NCI-H226 (cell line): ENCODE results near the gene RNF2.

ENCODE experiments used
- DNase-seq: peaks from one replicate; pipeline ENCODE4 v3.0.0-alpha.2; 2015

Gene RNF2

DNA sequence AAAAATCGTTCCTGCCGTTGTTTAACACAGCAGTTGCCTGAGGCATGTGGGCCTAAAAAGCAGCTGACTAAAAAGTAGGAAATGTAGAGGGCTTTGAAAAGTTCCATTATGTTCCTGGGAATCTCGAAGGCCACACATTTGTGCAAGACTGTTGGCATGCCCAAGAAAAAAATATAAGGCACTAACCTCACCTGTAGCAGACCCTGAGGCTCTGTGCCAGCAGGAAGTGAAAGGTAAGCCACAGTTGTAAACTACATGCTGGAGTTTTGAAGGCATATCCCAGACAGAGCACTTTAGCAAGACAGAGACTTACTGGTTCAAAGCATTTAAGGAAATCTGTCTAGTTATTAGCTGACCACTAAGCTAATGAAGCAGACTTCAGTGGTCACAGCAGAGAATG lies 58.7 kb downstream of the RNF2 start:
- no peak for DNase-seq

- DNase-seq: no peak
Observed at GRCh38 chr1:185105121-185105520, 59.8 kb downstream of the RNF2 start.

DNA sequence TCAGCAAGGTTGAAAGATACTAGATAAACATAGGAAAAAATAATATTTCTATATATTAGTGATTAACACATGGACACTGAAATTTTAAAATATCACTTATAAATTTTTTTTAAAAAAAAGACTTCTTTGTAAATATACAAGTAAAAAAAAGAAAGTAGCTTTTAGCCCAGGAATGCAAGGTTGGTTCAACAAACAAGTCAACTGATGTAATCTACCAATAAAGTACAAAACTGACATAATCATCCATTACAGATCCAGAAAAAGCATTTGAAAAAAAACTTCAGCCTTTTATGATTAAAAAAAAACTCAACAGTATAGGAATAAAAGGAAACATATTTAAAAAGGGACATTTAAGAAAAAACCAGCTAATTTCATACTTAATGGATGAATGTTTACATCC lies 63.0 kb downstream of the RNF2 start:
- DNase-seq: no peak

DNA sequence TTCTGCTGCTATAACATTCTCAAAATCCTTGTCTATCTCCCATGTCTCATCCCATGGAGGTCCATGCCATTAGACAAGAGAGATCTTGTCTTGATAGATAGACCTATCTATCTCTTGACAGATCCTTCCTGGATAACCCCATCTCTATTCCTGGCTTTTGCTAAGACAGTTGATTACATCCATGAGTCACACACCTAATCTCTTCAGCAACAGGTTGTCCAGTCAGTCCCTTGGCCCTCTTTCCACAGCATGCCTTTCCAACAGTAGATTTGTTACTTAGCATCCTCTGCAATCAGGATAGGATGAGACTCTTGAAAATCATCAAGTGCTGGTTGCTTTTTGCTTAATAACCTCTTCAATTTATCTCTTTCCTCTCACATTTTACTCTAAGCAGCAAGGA lies 64.8 kb downstream of the RNF2 start:
- no peak for DNase-seq

DNA sequence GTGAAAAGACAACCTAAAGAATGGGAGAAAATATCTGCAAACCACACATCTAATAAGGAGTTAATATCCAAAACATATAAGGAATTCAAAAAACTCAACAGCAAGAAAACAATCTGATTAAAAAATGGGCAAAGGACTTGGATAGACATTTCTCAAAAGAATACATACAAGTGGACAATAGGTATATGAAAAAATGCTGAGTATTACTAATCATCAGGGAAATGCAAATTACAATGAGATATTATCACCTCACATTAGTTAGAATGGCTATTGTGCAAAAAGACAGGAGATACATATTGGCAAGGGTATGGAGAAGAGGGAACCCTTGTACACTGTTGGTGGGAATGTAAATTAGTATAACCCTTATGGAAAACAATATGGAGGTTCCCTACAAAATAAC lies 66.5 kb downstream of the RNF2 start:
- no peak for DNase-seq

GRCh38 chr1:185112356-185112755 lies 67.0 kb downstream of the RNF2 start:
- peak; percentile 13 for DNase-seq

GRCh38 chr1:185129708-185130107 lies 84.3 kb downstream of the RNF2 start:
- DNase-seq: no peak

GRCh38 chr1:185132534-185132933 lies 87.2 kb downstream of the RNF2 start:
- no peak for DNase-seq

- no peak for DNase-seq
Observed at GRCh38 chr1:185137896-185138545, 92.7 kb downstream of the RNF2 start.

GRCh38 chr1:185139246-185139645 lies 93.9 kb downstream of the RNF2 start:
- no peak for DNase-seq

GRCh38 chr1:185144233-185144632 lies 98.9 kb downstream of the RNF2 start:
- DNase-seq: no peak

DNA sequence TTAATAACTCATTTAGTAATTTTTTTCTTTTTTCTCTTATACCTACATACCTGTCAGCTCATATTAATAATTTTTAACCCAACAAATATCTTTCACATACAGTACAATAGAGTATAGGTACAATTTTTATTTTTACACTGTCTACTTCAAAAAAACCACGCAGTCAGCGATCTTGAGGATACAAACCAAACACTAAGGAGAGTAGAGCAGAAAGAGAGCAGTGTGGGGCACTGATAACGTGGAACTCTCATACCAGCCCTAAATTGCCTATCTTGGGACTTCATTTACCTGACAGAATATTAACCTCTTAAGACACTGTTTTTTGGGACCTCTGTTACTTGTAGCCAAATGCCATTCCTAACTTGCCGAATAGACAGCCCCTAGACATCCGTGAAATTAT lies 105.9 kb downstream of the RNF2 start:
- no peak for DNase-seq
